Endometrial microvascular endothelial cells (primary cell): ENCODE data around the gene GAMT. TPM values are rescaled to one million over a fixed set of nuclear protein-coding genes. Genes with fewer than 3 reads are reported as not detected.
"Not testable (repeated sequence)": the region's sequence is repeated elsewhere in the genome, so short reads cannot be mapped to it uniquely, and the experiment has no call there.

Experiments used
- in situ Hi-C: cut with HindIII; loops from 2 replicates; pipeline ENCODE4 v1.10.0; 2017; ENCODE audit warnings: low sequenced_read_pairs, low pct_unique_long_range_greater_than_20kb; ENCODE audit errors: inconsistent ontology term
- total RNA-seq: library from RNA; depleted of rRNA; stranded (reverse); fragments of >200 nt; gene quantifications from one replicate; pipeline ENCODE4 v1.2.3, GENCODE V29; 2015; ENCODE audit errors: inconsistent ontology term

GAMT gene
- total RNA-seq, 1 donor from 2014 or later = 5.3 TPM

- in situ Hi-C loops = no loop called here
Observed at GRCh38 chr19:1421218-1421957, 20.0 kb upstream of the GAMT start.

GRCh38 chr19:1420590-1420989 lies 19.2 kb upstream of the GAMT start:
- in situ Hi-C loops = no loop called here

DNA sequence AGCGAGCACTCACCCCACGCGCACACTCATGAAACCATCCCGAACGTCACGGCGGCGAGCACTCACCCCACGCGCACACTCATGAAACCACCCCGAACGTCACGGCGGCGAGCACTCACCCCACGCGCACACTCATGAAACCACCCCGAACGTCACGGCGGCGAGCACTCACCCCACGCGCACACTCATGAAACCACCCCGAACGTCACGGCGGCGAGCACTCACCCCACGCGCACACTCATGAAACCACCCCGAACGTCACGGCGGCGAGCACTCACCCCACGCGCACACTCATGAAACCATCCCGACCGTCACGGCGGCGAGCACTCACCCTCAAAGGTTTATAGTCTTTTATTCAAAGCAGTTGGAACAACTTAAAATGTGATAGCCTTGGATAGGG lies 18.7 kb upstream of the GAMT start:
- in situ Hi-C loops = not testable (repeated sequence)

- in situ Hi-C loops = no loop called here
Observed at GRCh38 chr19:1418951-1419738, 17.8 kb upstream of the GAMT start.

DNA sequence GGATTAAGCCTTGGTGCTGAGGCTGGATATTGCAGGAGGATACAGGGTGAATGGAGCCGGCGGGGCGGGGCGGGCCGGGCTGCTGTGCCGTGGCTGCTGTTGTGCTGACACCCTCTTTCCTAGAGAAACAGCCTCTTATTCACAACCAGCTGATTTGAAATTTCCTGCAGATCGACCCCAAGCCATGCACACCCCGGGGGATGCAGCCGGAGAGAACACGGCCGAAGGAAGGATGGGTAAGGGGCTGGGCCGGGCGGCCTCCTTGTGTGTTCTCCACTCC lies 17.1 kb upstream of the GAMT start:
- in situ Hi-C loops = no loop called here

DNA sequence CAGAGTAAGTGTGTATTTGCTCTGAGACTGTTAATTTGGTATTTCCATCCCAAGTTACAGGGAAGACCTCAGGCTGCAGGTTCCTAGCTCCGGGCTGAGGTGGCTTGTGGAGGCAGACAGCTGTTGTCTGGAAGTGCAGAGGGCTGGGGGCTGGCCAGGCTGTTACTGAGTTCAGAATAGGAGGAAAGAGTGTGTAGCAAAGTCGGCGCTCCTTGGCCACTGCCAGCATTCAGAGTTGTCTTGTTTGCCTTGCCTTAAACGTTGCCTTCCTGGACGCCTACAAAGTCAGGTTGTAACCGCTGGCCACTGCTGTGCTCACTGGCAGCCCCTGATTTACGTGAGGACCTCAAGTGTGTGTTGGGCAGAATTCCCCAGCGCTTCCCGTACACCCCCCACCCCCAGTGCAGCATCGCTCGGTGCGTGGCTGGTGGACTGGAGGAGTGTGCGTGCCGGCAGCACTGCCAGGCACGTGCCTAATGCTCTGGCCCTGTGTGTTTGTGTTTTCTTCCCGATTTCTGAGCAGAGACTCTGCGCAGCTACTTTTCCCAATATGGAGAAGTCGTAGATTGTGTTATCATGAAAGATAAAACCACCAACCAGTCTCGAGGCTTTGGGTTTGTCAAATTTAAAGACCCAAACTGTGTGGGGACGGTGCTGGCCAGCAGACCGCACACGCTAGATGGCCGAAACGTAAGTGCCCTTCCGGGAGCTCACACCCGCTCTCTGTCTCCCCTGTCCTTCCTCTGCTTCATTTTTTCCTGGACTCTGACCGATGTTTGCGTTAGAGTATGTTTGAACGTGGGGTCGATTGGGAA lies 16.5 kb upstream of the GAMT start:
- in situ Hi-C loops = no loop called here

DNA sequence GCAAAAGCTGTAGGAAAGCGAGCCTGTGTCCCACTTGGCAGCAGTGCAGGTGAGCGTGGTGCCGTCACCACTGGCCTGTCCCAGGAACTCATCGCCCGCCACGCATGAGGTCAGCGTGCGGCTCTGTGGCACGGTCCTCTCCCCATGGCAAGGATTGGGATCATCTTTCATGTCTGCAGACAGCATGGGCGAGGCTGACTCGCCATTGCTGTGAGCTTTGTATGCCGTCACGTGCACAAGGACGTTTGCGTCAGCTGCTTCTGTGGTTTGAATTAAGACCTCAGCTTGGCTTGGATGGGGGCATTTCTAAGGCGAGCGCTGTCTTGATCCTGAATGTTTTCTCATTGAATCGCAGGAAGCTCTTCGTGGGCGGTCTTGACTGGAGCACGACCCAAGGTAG lies 15.8 kb upstream of the GAMT start:
- in situ Hi-C loops = no loop called here

DNA sequence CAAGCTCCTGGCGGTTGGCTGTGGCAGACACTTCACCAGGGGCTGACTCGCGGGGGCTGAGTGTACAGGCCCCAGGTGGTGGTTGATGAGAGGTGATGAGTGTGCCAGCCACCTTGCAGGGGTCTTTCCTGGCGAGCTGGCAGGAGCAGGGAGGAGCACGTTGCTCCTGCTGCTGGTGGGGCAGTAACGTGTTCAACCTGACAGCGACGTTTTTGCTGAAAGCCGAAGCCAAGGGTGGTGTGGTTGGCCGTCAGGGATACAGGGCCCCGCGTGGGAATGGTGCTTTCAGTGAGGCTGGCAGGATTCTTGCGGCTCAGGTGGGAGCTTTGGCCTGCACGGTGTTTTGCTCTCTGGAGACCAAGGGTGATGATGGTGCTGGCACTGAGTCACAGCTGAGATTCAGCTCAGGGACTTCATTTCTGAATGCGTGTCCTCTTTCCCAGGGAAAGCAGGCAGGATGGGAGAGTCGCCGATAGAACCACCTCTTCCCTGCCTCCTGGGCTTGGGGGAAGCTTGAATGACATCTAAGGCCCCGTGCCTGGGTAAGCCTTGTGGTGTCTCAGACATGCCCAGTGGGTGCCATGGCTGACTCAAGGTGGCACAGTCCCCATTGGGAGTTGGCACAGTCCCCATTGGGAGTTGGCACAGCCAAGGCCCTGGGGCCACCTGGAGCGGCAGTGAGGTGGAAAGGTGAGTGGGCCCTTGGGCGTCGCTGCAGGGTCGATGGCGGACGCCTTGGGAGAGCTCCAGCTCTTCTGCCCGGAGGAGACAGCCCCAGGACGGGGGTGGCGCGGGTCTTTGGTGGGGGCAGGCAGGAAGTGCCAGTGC lies 14.9 kb upstream of the GAMT start:
- in situ Hi-C loops = no loop called here

DNA sequence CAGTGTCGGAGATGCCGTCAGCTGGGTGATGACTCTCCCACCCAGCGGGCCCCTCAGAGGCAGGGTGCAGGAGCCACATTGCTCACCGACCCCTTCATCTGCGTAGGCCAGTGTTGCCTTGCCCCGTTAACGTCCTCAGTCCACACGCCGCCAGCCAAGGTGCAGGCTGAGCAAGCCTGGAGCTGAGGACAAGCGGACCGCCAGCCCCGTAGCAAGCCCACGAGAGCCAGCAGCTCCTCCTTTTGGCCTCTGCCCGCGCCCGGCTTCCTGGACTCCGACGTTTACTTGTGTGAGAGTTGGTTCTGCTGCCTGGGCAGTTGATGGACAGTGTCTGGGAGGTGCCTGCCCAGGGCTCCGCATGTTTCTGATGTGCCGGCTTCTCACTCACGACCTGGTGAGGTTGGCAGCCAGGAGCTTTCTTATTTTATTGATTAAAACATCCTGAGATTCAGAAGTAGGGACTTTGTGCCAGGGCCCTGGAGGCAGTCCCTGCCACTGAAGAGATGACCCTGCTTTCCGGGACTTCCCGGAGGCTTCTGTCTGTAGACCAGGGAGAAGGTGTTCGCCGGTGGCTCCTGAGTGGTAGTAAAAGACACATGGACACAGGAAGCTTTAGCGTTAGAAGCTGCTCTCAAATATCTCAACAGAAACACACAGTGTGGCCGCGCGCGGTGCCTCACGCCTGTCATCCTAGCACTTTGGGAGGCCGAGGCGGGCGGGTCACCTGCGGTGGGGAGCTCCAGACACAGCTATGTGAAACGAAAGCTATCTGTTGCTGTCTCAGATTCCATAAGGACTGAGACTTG lies 11.9 kb upstream of the GAMT start:
- in situ Hi-C loops = no loop called here

GRCh38 chr19:1412323-1412923 lies 11.1 kb upstream of the GAMT start:
- in situ Hi-C loops = no loop called here

GRCh38 chr19:1411255-1412191 lies 10.2 kb upstream of the GAMT start:
- in situ Hi-C loops = no loop called here

GRCh38 chr19:1410789-1411188 lies 9.4 kb upstream of the GAMT start:
- in situ Hi-C loops = no loop called here

- in situ Hi-C loops = no loop called here
Observed at GRCh38 chr19:1410136-1410786, 8.9 kb upstream of the GAMT start.

DNA sequence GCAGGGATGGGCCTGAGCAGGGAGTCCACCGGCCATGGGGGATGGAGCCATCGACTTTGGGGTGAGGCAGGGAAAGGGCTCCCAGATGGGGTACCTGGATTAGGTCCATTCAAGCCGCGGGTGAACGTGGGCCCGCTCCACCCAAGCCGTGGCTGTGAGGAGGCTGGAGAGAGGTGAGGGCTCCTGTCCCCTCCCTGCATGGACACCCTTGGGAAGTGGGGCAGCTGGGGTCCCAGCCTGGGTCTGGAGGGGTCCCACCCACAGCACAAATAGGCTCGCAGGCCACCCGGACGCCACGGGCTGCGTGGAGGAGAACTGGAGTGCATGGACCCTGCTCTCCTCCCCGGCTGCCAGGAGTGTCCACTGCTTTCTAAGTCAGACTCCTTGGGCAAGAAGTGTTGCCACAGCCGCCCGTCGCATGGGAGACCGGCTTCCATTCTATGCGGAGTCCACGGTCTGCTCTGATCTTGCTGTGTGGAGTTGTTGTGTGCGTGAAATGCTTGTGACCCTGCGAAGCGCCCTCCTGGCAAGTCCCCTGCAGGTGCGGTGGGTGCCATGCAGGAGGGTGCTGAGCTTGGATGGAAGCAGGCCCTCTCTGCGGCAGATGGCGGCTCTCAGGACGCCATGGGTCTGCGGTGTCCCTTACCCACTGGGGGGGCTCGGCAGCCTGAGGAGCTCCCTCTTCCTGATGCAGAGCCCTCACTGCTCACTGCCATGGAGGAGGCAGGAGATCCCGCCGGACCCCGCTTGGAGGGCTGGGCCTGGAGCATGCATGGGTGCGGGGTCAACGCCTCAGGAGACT lies 8.1 kb upstream of the GAMT start:
- in situ Hi-C loops = no loop called here

DNA sequence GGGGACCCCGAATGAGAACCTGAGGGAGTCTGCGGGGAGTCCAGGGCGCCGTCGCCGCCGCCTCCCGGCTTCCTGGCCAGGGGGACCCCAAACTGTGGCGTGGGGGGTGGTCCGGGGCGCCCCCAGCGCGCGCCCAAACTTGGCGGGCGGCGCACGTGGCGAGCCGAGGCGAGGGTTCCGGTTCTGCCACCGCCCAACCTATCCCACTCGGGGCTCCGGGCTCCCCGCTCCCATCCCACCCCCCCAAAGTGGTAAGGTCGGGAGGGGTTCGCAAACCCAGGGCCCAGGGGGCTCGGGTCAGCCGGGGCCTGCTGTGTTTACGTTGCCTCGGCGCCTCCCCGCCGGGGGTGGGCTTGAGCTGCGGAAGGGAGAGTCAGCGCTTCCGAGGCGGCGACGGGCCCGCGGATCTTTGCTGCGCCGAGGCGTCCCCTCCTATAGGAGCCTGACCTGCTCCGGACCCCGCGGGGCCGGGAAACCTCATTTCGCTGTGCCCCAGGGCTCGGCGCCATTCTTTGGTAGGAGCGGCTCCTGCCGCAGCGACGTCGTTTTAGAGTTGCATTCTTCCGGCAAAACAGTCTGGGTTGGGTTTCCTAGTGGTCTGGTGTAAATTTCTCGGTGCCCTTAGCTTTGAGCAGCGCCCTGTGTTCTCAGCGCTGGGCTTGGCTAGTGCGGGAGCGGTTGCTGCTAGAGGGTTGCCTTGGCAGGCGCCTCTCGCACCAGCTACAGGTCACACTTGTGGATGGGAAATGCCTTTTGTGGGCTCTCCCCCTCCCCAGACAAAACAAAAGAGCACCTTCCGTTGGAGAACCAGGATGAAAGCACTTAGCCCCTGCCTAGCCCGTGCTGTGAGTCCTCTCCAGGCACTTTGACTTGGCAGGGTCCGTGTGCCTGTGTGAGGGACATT lies 7.2 kb upstream of the GAMT start:
- in situ Hi-C loops = no loop called here
